GM12878 (cell line): ENCODE data around the gene SMG6. TPM values are rescaled to one million over a fixed set of nuclear protein-coding genes. Genes with fewer than 3 reads are reported as not detected.

ENCODE experiments used
- ATAC-seq: fragments of 200-7000 bp; cut with Tn5 transposase; 3 replicates; pipeline ENCODE4 v1.9.1; 2020; ENCODE audit warnings: mild to moderate bottlenecking, moderate library complexity
- BruUV-seq: library from RNA; stranded (reverse); fragments of 400-500 nt; replicated peaks from 2 replicates; lab custom pipeline; 2021; lab: Mats Ljungman, UMichigan
- CTCF ChIA-PET: fragments of 300-600 bp; sonication (Branson Sonifier 250); formaldehyde crosslinking; extraction: SDS; loops from one replicate; lab custom pipeline; 2021; ENCODE audit warnings: inconsistent platforms; lab: Yijun Ruan, JAX
- POLR2A ChIA-PET: fragments of 350-600 bp; formaldehyde crosslinking; extraction: SDS; loops from one replicate; lab custom pipeline; 2021; ENCODE audit warnings: inconsistent platforms; lab: Charles Lee
- RAD21 ChIA-PET: fragments of 300-600 bp; sonication (Branson Sonifier 250); formaldehyde crosslinking; loops from one replicate; lab custom pipeline; 2023; ENCODE audit warnings: antibody characterized with exemption; ENCODE audit not compliant: unreplicated experiment; lab: Charles Lee
- SMC1A ChIA-PET: fragments of 300-600 bp; sonication (Branson Sonifier 250); formaldehyde crosslinking; loops from one replicate; lab custom pipeline; 2023; ENCODE audit not compliant: unreplicated experiment, uncharacterized antibody; lab: Charles Lee
- DNase-seq: peaks from one replicate; pipeline ENCODE4 v3.0.0-alpha.2; 2011; ENCODE audit warnings: low read depth, low spot score
- FAIRE-seq: peaks from 3 replicates; lab custom pipeline; 2011; peaks lifted over from hg19 to GRCh38; lab: Jason Lieb, UNC
- H2AFZ ChIP-seq: 2 replicates; pipeline ENCODE4 v1.6.0; 2011; ENCODE audit warnings: low read depth, low read length, control low read depth; ENCODE audit not compliant: control insufficient read depth
- H3K27ac ChIP-seq: 2 replicates; pipeline ENCODE4 v1.5.1; 2011; ENCODE audit warnings: control low read depth; ENCODE audit not compliant: control insufficient read depth, insufficient read depth
- H3K27me3 ChIP-seq, 2 experiments: replicated peaks in 1 of 2; 2 replicates each; pipeline versions ENCODE4 v1.6.0 to v1.6.1; 2011; ENCODE audit warnings: low read length in 1 of 2; ENCODE audit not compliant: control insufficient read depth in 2 of 2, insufficient read depth in 2 of 2
- H3K36me3 ChIP-seq, 2 experiments: 2 replicates each; pipeline ENCODE4 v1.5.1; 2011; ENCODE audit warnings: low read length in 1 of 2; ENCODE audit not compliant: control insufficient read depth in 2 of 2, insufficient read depth in 2 of 2
- H3K4me1 ChIP-seq: 2 replicates; pipeline ENCODE4 v1.6.1; 2011; ENCODE audit warnings: mild to moderate bottlenecking, low read length, moderate library complexity, mixed read lengths; ENCODE audit not compliant: control insufficient read depth, insufficient read depth
- H3K4me2 ChIP-seq: 2 replicates; pipeline ENCODE4 v1.6.0; 2011; ENCODE audit warnings: control low read depth; ENCODE audit not compliant: control insufficient read depth, insufficient read depth
- H3K4me3 ChIP-seq: fragments of 200-600 bp; sonication (generic); 2 replicates; pipeline ENCODE4 v1.5.1; 2016
- H3K79me2 ChIP-seq: 2 replicates; pipeline ENCODE4 v1.6.0; 2011; ENCODE audit warnings: low read length; ENCODE audit not compliant: control insufficient read depth, insufficient read depth
- H3K9ac ChIP-seq: 2 replicates; pipeline ENCODE4 v1.8.0; 2011; ENCODE audit warnings: low read length, control low read depth, mixed read lengths; ENCODE audit not compliant: control insufficient read depth, insufficient read depth
- H3K9me3 ChIP-seq: replicated peaks from 3 replicates; pipeline ENCODE4 v1.5.1; 2011; ENCODE audit warnings: mild to moderate bottlenecking, low read length; ENCODE audit not compliant: control insufficient read depth, insufficient read depth
- H4K20me1 ChIP-seq: 2 replicates; pipeline ENCODE4 v1.6.0; 2011; ENCODE audit not compliant: control insufficient read depth, insufficient read depth
- ASH2L ChIP-seq: fragments of 300-600, 200-600 bp; sonication (generic); IDR thresholded peaks from 2 replicates; pipeline ENCODE4 v1.6.1; 2017; ENCODE audit warnings: low read depth, mild to moderate bottlenecking, borderline replicate concordance
- CBX5 ChIP-seq: sonication (generic); IDR thresholded peaks from 2 replicates; pipeline ENCODE4 v1.6.1; 2016; ENCODE audit warnings: low read depth, moderate library complexity, mild to moderate bottlenecking, inconsistent platforms
- CREM ChIP-seq: IDR thresholded peaks from 2 replicates; pipeline ENCODE4 v1.6.1; 2014; ENCODE audit warnings: antibody characterized with exemption, low read depth
- ETV6 ChIP-seq, 2 experiments: fragments of 450-650 bp in 1 of 2; IDR thresholded peaks in 1 of 2; conservative IDR thresholded peaks in 1 of 2; 2 replicates each; pipeline ENCODE4 v1.6.1; 2014; ENCODE audit warnings: antibody characterized with exemption in 1 of 2, borderline replicate concordance in 1 of 2, low read depth in 1 of 2, mild to moderate bottlenecking in 1 of 2, moderate library complexity in 1 of 2
- GATAD2B ChIP-seq: fragments of 450-650 bp; conservative IDR thresholded peaks from 2 replicates; pipeline ENCODE4 v1.6.1; 2017; ENCODE audit warnings: low read depth, mild to moderate bottlenecking, moderate library complexity
- PRDM15 ChIP-seq: fragments of 450-650 bp; formaldehyde crosslinking; IDR thresholded peaks from 2 replicates; pipeline ENCODE4 v1.4.0; 2020; ENCODE audit warnings: mild to moderate bottlenecking, moderate library complexity
- ZNF274 ChIP-seq: IDR thresholded peaks from one replicate; pipeline ENCODE4 v1.8.0; 2011; ENCODE audit not compliant: insufficient read length, insufficient read depth
- ZNF384 ChIP-seq: IDR thresholded peaks from 2 replicates; pipeline ENCODE4 v1.6.1; 2012; ENCODE audit warnings: low read depth, mild to moderate bottlenecking, low read length, improper control_type of control experiment, borderline replicate concordance
- WGBS: methylation state at CpG from one replicate; pipeline ENCODE4 v1.1.6; 2016; ENCODE audit warnings: low lambda C conversion rate; ENCODE audit not compliant: insufficient replicate concordance, insufficient coverage; ENCODE audit errors: missing lambda C conversion rate; 5-methylcytosine and 5-hydroxymethylcytosine counted together
- in situ Hi-C: fragments of 300-500 bp; cut with MboI; formaldehyde crosslinking; loops from 9 replicates; pipeline ENCODE4 v1.14.3; 2018; ENCODE audit warnings: mixed read lengths
- intact Hi-C: fragments of 100-400 bp; cut with micrococcal nuclease; formaldehyde crosslinking; loops from one replicate; pipeline ENCODE4 v1.14.2; 2022; ENCODE audit not compliant: unreplicated experiment
- polyA plus RNA-seq, 11 experiments: library from polyadenylated mRNA; depleted of rRNA in 4 of 11; unstranded in 6 of 11; stranded (reverse) in 5 of 11; fragments of >200 nt; fragmentation: Nextera tagmentation in 4 of 11; fragmentation: Illumina TruSeq in 1 of 11; extraction: Ambion mirVana in 4 of 11; extraction: Trizol in 1 of 11; gene quantifications; 1 replicate in 1 of 11; 2 replicates in 10 of 11; pipeline versions ENCODE4 v1.2.1 to v1.2.3, GENCODE V29; 2011 to 2016; ENCODE audit warnings: inconsistent platforms in 2 of 11, missing spikeins in 2 of 11, low read depth in 1 of 11
- total RNA-seq, 4 experiments: library from RNA; depleted of rRNA in 3 of 4; stranded (reverse); fragments of >200 nt in 3 of 4; fragmentation: Illumina TruSeq in 1 of 4; extraction: Trizol in 1 of 4; gene quantifications; 2 replicates each; pipeline versions ENCODE4 v1.2.1 to v1.2.3, GENCODE V29; 2013 to 2021
- TF ChIP-seq, protein P1 (sequence below): fragments of 450-650 bp; IDR thresholded peaks from 2 replicates; pipeline ENCODE4 v1.6.1; 2014; ENCODE audit warnings: mild to moderate bottlenecking
- TF ChIP-seq, protein P2 (sequence below): fragments of 450-650 bp; IDR thresholded peaks from 2 replicates; pipeline ENCODE4 v1.6.1; 2017; ENCODE audit warnings: borderline replicate concordance

The SMG6 gene
- total and polyA plus RNA-seq, 10 of the 15 experiments (the other 5 are each of a cell fraction or from before 2014, with no cell fraction given) = 0.58 to 28.7 (median 15.7) TPM

DNA sequence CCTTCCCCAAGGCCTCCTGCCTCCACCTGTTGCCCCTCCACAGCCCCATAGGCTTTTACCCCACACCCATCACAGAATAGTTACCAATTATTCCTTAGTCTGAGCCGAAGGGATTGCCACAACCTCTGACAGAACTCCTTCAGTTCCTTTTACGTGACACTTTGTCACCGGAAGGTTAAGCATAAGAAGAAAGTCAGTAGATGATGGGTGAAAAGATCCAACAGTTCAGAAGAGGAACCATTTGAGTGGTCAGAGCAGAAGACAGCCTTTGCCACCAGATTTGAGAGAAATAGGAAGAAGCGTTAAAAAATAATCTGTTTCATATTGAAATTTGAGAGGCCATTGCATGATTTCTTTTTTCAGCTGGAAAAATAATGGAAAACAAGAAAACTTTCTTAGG, 1.3 kb upstream of the SMG6 start (continued):
- TF ChIP-seq ASH2L (no peak), GATAD2B (no peak), CBX5 (no peak), ZNF274 (no peak), ETV6 (conservative IDR thresholded peaks at IDR 0.05 in 1 of 2, IDR thresholded peaks at IDR 0.05 in 1 of 2; ENCODE audit: borderline replicate concordance in 1 of 2, low read depth in 1 of 2) (no peak), CREM (no peak), ZNF384 (no peak)
- TF ChIP-seq, protein P1, sequence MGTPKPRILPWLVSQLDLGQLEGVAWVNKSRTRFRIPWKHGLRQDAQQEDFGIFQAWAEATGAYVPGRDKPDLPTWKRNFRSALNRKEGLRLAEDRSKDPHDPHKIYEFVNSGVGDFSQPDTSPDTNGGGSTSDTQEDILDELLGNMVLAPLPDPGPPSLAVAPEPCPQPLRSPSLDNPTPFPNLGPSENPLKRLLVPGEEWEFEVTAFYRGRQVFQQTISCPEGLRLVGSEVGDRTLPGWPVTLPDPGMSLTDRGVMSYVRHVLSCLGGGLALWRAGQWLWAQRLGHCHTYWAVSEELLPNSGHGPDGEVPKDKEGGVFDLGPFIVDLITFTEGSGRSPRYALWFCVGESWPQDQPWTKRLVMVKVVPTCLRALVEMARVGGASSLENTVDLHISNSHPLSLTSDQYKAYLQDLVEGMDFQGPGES = no peak
- TF ChIP-seq, protein P2, sequence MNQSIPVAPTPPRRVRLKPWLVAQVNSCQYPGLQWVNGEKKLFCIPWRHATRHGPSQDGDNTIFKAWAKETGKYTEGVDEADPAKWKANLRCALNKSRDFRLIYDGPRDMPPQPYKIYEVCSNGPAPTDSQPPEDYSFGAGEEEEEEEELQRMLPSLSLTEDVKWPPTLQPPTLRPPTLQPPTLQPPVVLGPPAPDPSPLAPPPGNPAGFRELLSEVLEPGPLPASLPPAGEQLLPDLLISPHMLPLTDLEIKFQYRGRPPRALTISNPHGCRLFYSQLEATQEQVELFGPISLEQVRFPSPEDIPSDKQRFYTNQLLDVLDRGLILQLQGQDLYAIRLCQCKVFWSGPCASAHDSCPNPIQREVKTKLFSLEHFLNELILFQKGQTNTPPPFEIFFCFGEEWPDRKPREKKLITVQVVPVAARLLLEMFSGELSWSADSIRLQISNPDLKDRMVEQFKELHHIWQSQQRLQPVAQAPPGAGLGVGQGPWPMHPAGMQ = no peak
- TF ChIP-seq, all 136 proteins: peak for 0

DNA sequence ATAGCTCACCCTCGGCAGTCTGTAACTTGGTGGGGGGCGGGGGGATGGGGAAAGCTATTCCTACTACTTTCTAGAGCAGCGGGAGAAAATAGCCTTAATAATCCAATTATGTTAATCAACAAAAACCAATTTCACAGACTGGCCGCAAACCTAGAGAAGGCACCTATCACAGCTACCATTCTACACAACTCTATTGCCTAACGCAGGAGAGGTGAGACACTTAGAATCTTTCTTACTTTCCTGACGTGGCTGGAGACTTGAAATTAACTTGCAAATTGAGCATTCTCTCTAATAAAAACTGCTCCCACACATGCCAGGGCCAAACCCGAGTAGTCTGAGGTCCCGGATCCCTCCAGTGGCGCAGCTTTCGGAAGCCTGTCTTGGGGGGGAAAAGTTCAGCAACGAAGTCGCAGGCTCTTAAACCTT, 794 bp downstream of the SMG6 start:
- peak overlapping the region; percentile 89 for H3K27ac ChIP-seq
- peak; percentile 16 for ATAC-seq
- WGBS = under 1% methylated on average over 12 of the region's 12 CpGs
- peaks cover 1 to 9% of the 10 kb centered on the region in 2 experiments for H3K36me3 ChIP-seq
- no peaks in the 10 kb centered on the region; the same call in 2 of the 3 replicates for H3K9me3 ChIP-seq
- SMC1A ChIA-PET = interaction anchor here (0.9 to 2.0 kb wide), 6 partner anchors 17 to 113 kb away, joined by 3 to 6 read pairs (median 4); partner anchors contain the start of gene TSR1
- no peaks in the 10 kb centered on the region for H3K27me3 ChIP-seq
- in situ Hi-C loops = no loop called here
- TF ChIP-seq PRDM15 (CRISPR knock-in tag) = no peak
- TF ChIP-seq, all 136 proteins: peak for 0
- no TSS peak for BruUV-seq
- FAIRE-seq = no peak
- intact Hi-C loops = no loop called here
- DNase-seq = no peak
- ChIA-PET POLR2A (interaction anchor here (0.5 to 2.6 kb wide), 7 partner anchors 32 to 360 kb away, joined by 3 to 12 read pairs (median 4); partner anchors contain the start of genes SGSM2 and TSR1), CTCF (interaction anchor here (0.7 to 1.4 kb wide), 7 partner anchors 33 to 634 kb away, joined by 3 read pairs; partner anchors contain the start of gene TSR1), RAD21 (interaction anchor here (0.6 to 2.2 kb wide), 6 partner anchors 13 to 212 kb away, joined by 3 to 11 read pairs (median 3); partner anchors contain the start of genes SGSM2 and TSR1)
- Histone ChIP-seq H3K79me2 (peaks cover 38% of the 10 kb centered on the region), H3K4me3 (peak overlapping the region; percentile 96), H4K20me1 (no peaks in the 10 kb centered on the region), H3K9ac (peak overlapping the region; percentile 96), H3K4me1 (no peaks in the 10 kb centered on the region), H2AFZ (peak overlapping the region; percentile 88), H3K4me2 (peak overlapping the region; percentile 85)
